ENCODE measurements around the gene CACNB3.
A peak's percentile ranks its signal among the peaks of the same experiment; 100 is the strongest.
"Not testable (repeated sequence)": the region's sequence is repeated elsewhere in the genome, so short reads cannot be mapped to it uniquely, and the experiment has no call there.

CACNB3 gene

GRCh38 chr12:48854932-48855331, 36.6 kb downstream of the CACNB3 start:
- not testable (repeated sequence) for DNase-seq (ENCODE audit: low spot score)

- DNase-seq (ENCODE audit: low spot score), result no peak
Measured at GRCh38 chr12:48856379-48856778, 38.1 kb downstream of the CACNB3 start.

- DNase-seq (ENCODE audit: low spot score), result no peak
Measured at GRCh38 chr12:48857278-48857994, 39.1 kb downstream of the CACNB3 start.

GRCh38 chr12:48858043-48858442, 39.7 kb downstream of the CACNB3 start:
- DNase-seq (ENCODE audit: low spot score), result no peak

- DNase-seq (ENCODE audit: low spot score), result no peak
Measured at GRCh38 chr12:48859607-48860006, 41.3 kb downstream of the CACNB3 start.

GRCh38 chr12:48860236-48860635, 41.9 kb downstream of the CACNB3 start:
- DNase-seq (ENCODE audit: low spot score), result not testable (repeated sequence)

- DNase-seq (ENCODE audit: low spot score), result no peak
Measured at GRCh38 chr12:48861111-48861510, 42.8 kb downstream of the CACNB3 start.

GRCh38 chr12:48862760-48863159, 44.5 kb downstream of the CACNB3 start:
- DNase-seq (ENCODE audit: low spot score), result no peak

- DNase-seq (ENCODE audit: low spot score), result no peak
Measured at GRCh38 chr12:48863291-48863690, 45.0 kb downstream of the CACNB3 start.

- DNase-seq (ENCODE audit: low spot score), result peak; percentile 94
Measured at GRCh38 chr12:48865281-48866051, 47.2 kb downstream of the CACNB3 start, which contains the start of gene RND1. Gene RND1 (minus strand): TSS chr12:48865870. CDS start chr12:48865767, 103 bp downstream.

GRCh38 chr12:48866052-48866711, 47.9 kb downstream of the CACNB3 start:
- no peak for DNase-seq (ENCODE audit: low spot score)

- DNase-seq (ENCODE audit: low spot score), result no peak
Measured at GRCh38 chr12:48868451-48868850, 50.2 kb downstream of the CACNB3 start.

GRCh38 chr12:48869191-48869590, 50.9 kb downstream of the CACNB3 start:
- no peak for DNase-seq (ENCODE audit: low spot score)

GRCh38 chr12:48873096-48873495, 54.8 kb downstream of the CACNB3 start:
- no peak for DNase-seq (ENCODE audit: low spot score)

- DNase-seq (ENCODE audit: low spot score), result not testable (repeated sequence)
Measured at GRCh38 chr12:48873534-48873933, 55.2 kb downstream of the CACNB3 start.

- DNase-seq (ENCODE audit: low spot score), result no peak
Measured at GRCh38 chr12:48875944-48876515, 57.7 kb downstream of the CACNB3 start.

Small RNA genes lying within 50 kb of the gene (small RNA-seq; reads per million reads assigned to genes)
- gene MIR4701 (0 reads per million in 2 experiments), gene RF00019 (0 reads per million in 2 experiments)

Data from SK-N-DZ (cell line).